ENCODE measurements around the gene TMEM140.

GRCh38 chr7:135156290-135156689 lies 8.4 kb downstream of the TMEM140 start:
- TF ChIP-seq CTCF (IDR thresholded peaks at IDR 0.05), result no peak
- no peak for TF ChIP-seq POLR2A (IDR thresholded peaks at IDR 0.05)
- no peak for TF ChIP-seq POLR2AphosphoS5 (IDR thresholded peaks at IDR 0.05)
